Activated CD4-positive, alpha-beta memory T cell treated with anti-CD3 and anti-CD28 coated beads, Interleukin-2, amount 10 ng/mL, durations not matched to agents 7 days and 5 days (primary cell): ENCODE measurements around the gene VAMP1. TPM values are rescaled to one million over a fixed set of nuclear protein-coding genes. Genes with fewer than 3 reads are reported as not detected.
"Not testable (repeated sequence)": the region's sequence is repeated elsewhere in the genome, so short reads cannot be mapped to it uniquely, and the experiment has no call there.

Experiments
- CTCF ChIA-PET: fragments of 350-600 bp; sonication (Branson Sonifier 250); formaldehyde crosslinking; loops from one replicate; lab custom pipeline; 2021; ENCODE audit warnings: antibody characterized with exemption, inconsistent platforms; lab: Charles Lee
- POLR2A ChIA-PET: fragments of 350-600 bp; sonication (Branson Sonifier 250); formaldehyde crosslinking; loops from one replicate; lab custom pipeline; 2021; ENCODE audit warnings: antibody characterized with exemption; lab: Charles Lee
- DNase-seq: peaks from one replicate; pipeline ENCODE4 v3.0.0-alpha.2; 2020
- H3K27ac Mint-ChIP-seq: one replicate; pipeline ENCODE4 v1.8.0; 2021; ENCODE audit warnings: mild to moderate bottlenecking, mixed read lengths
- H3K27me3 Mint-ChIP-seq: one replicate; pipeline ENCODE4 v1.8.0; 2021; ENCODE audit warnings: mixed read lengths
- H3K36me3 Mint-ChIP-seq: one replicate; pipeline ENCODE4 v1.8.0; 2021; ENCODE audit warnings: low read depth, mixed read lengths
- H3K4me1 Mint-ChIP-seq: one replicate; pipeline ENCODE4 v1.8.0; 2021; ENCODE audit warnings: mixed read lengths
- H3K4me3 Mint-ChIP-seq: one replicate; pipeline ENCODE4 v1.8.0; 2021; ENCODE audit warnings: mild to moderate bottlenecking, mixed read lengths
- H3K9me3 Mint-ChIP-seq: one replicate; pipeline ENCODE4 v1.8.0; 2021; ENCODE audit warnings: mixed read lengths
- total RNA-seq, 2 experiments: library from RNA; stranded (reverse); gene quantifications; one replicate each; pipeline ENCODE4 v1.2.3, GENCODE V29; 2021

Gene VAMP1
- total RNA-seq: 10 to 100 TPM; 45.1 to 50.9 TPM

- Mint-ChIP-seq H3K27me3 (peaks cover 8% of the 10 kb centered on the region), H3K4me1 (peaks cover 52% of the 10 kb centered on the region), H3K36me3 (peaks cover 38% of the 10 kb centered on the region), H3K9me3 (no peaks in the 10 kb centered on the region), H3K27ac (peak within 1 kb of the TSS; percentile 88), H3K4me3 (peak within 1 kb of the TSS; percentile 89)
- POLR2A ChIA-PET: interaction anchor here (0.7 to 6.4 kb wide), 40 partner anchors 10 to 638 kb away, joined by 3 to 298 read pairs (median 5); partner anchors contain the start of genes C12orf57, CD27, CDCA3 and COPS7A
- CTCF ChIA-PET: interaction anchor here (0.7 to 2.3 kb wide), 27 partner anchors 9 to 420 kb away, joined by 3 to 13 read pairs (median 4); partner anchors contain the start of genes GAPDH, MRPL51 and TAPBPL
- DNase-seq: peak; percentile 99
Observed at GRCh38 chr12:6470375-6471163, at the start of gene VAMP1. Gene VAMP1, minus strand, starts transcription at chr12:6470677. Its CDS starts 146 bp downstream, at chr12:6470531.

DNA sequence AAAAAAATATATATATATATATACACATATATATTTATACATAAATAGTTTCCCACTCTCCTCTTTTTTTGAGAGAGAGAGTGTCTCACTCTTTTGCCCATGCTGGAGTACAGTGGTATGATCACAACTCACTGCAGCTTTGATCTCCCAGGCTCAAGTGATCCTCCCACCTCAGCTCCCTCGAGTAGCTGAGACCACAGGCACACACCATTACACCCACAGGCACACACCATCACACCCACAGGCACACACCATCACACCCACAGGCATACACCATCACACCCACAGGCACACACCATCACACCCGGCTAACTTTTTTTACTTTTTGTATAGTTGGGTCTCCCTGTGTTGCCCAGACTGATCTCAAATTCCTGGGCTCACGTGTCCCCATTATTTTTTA is 49.7 kb upstream of the VAMP1 start:
- Mint-ChIP-seq H3K4me3 (no peak overlapping the region), H3K9me3 (no peaks in the 10 kb centered on the region), H3K27ac (no peak overlapping the region), H3K4me1 (no peaks in the 10 kb centered on the region), H3K36me3 (peaks cover 73% of the 10 kb centered on the region), H3K27me3 (no peaks in the 10 kb centered on the region)
- ChIA-PET CTCF (no interaction called here), POLR2A (interaction anchor here (1.1 kb wide), 1 partner anchor 27 kb away, joined by 3 read pairs; the partner anchor contains the start of gene MRPL51)
- no peak for DNase-seq

DNA sequence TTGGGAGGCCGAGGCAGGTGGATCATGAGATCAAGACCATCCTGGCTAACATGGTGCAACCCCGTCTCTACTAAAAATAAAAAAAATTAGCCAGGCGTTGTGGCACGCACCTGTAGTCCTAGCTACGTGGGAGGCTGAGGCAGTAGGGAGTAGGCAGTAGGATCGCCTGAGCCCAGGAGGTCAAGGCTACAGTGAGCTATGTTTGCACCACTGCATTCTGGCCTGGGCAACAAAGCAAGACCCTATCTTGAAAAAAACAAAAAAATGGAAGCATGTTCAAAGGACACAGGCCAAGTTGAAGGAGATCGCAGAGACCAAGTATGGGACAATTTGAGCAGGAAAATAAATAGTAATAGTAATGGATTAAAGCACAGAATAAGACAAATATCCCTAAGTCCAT is 37.6 kb upstream of the VAMP1 start:
- Mint-ChIP-seq H3K4me1 (peaks cover 17% of the 10 kb centered on the region), H3K4me3 (no peak overlapping the region), H3K27me3 (no peaks in the 10 kb centered on the region), H3K36me3 (peaks cover 58% of the 10 kb centered on the region), H3K9me3 (no peaks in the 10 kb centered on the region), H3K27ac (peak overlapping the region; percentile 18)
- POLR2A ChIA-PET: no interaction called here
- no peak for DNase-seq
- CTCF ChIA-PET: interaction anchor here (0.6 to 1.4 kb wide), 2 partner anchors 20 to 30 kb away, joined by 3 to 5 read pairs; no protein-coding TSS in a partner anchor

- no peak overlapping the region for H3K27ac Mint-ChIP-seq
- no peaks in the 10 kb centered on the region for H3K9me3 Mint-ChIP-seq
- ChIA-PET CTCF (interaction anchor here (0.6 kb wide), 1 partner anchor 19 kb away, joined by 5 read pairs; no protein-coding TSS in a partner anchor), POLR2A (interaction anchor here (0.6 to 0.7 kb wide), 2 partner anchors 25 to 69 kb away, joined by 3 to 4 read pairs; no protein-coding TSS in a partner anchor)
- peaks cover 52% of the 10 kb centered on the region for H3K36me3 Mint-ChIP-seq
- H3K4me3 Mint-ChIP-seq: no peak overlapping the region
- peaks cover 18% of the 10 kb centered on the region for H3K4me1 Mint-ChIP-seq
- H3K27me3 Mint-ChIP-seq: no peaks in the 10 kb centered on the region
- DNase-seq: no peak
Observed at GRCh38 chr12:6507102-6507998, 36.9 kb upstream of the VAMP1 start.

DNA sequence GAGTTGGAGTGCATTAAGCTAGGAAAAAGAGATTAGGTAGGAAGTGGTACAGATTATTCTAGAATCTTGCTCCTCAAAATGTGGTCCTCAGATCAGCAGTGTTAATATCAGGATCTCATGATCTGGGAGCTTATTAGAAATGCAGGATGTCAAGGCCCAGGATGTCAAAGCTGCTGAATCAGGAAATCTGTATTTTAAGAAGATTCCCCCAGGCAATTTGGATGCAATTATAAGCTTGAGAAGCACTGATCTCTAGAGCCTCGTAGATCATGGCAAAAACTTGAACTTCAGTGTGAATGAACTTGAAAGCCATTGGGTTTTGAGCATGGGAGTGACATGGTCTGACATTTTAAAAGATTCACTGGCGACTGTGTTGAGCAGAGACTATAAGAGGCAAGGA is 30.0 kb upstream of the VAMP1 start:
- no peaks in the 10 kb centered on the region for H3K27me3 Mint-ChIP-seq
- peaks cover 26% of the 10 kb centered on the region for H3K4me1 Mint-ChIP-seq
- no peak overlapping the region for H3K27ac Mint-ChIP-seq
- H3K9me3 Mint-ChIP-seq: no peaks in the 10 kb centered on the region
- no peak for DNase-seq
- CTCF ChIA-PET: interaction anchor here (1.8 to 2.7 kb wide), 2 partner anchors 38 to 77 kb away, joined by 5 to 10 read pairs; no protein-coding TSS in a partner anchor
- POLR2A ChIA-PET: interaction anchor here (0.9 to 2.1 kb wide), 6 partner anchors 9 to 35 kb away, joined by 3 to 9 read pairs (median 4); partner anchors contain the start of genes GAPDH and VAMP1
- peaks cover 37% of the 10 kb centered on the region for H3K36me3 Mint-ChIP-seq
- no peak overlapping the region for H3K4me3 Mint-ChIP-seq

GRCh38 chr12:6497291-6497690 is 26.8 kb upstream of the VAMP1 start:
- CTCF ChIA-PET: interaction anchor here (1.3 to 3.4 kb wide), 2 partner anchors 27 to 41 kb away, joined by 3 to 17 read pairs; partner anchors contain the start of gene VAMP1
- Mint-ChIP-seq H3K27ac (peak overlapping the region; percentile 44), H3K4me1 (peaks cover 35% of the 10 kb centered on the region), H3K36me3 (peaks cover 45% of the 10 kb centered on the region)
- not testable (repeated sequence) for H3K9me3 Mint-ChIP-seq, DNase-seq, H3K4me3 Mint-ChIP-seq, H3K27me3 Mint-ChIP-seq
- POLR2A ChIA-PET: interaction anchor here (1.5 to 10.2 kb wide), 4 partner anchors 27 to 74 kb away, joined by 4 to 163 read pairs (median 33); partner anchors contain the start of genes GAPDH and VAMP1

DNA sequence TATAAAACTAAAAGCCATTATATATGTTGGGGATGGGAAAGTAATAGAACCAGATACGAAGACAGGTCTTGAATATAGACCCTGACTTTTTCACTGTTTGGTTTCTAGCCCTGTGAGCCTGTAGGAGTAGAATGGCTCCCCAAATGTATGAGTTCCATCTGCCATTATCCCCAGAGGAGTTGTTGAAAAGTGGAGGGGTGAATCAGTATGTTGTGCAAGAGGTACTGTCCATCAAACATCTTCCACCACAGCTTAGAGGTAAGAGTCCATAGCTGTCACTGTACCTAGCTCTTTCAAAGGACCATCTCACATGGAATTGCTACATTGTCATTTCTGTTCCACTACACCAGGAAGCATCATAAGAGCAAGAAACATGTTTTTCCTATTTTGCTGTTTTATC is 24.5 kb upstream of the VAMP1 start:
- peak overlapping the region; percentile 98 for H3K27ac Mint-ChIP-seq
- ChIA-PET CTCF (interaction anchor here (0.7 to 3.4 kb wide), 11 partner anchors 10 to 70 kb away, joined by 3 to 17 read pairs (median 4); partner anchors contain the start of genes GAPDH, TAPBPL and VAMP1), POLR2A (interaction anchor here (0.7 to 10.2 kb wide), 11 partner anchors 15 to 160 kb away, joined by 3 to 163 read pairs (median 5); partner anchors contain the start of genes GAPDH, IFFO1, TAPBPL and VAMP1)
- no peaks in the 10 kb centered on the region for H3K27me3 Mint-ChIP-seq
- H3K36me3 Mint-ChIP-seq: peaks cover 58% of the 10 kb centered on the region
- peaks cover 44% of the 10 kb centered on the region for H3K4me1 Mint-ChIP-seq
- DNase-seq: no peak
- H3K9me3 Mint-ChIP-seq: no peaks in the 10 kb centered on the region
- H3K4me3 Mint-ChIP-seq: peak overlapping the region; percentile 96

GRCh38 chr12:6494258-6494743 is 23.8 kb upstream of the VAMP1 start:
- Mint-ChIP-seq H3K36me3 (peaks cover 58% of the 10 kb centered on the region), H3K27ac (peak overlapping the region; percentile 98), H3K4me1 (peaks cover 44% of the 10 kb centered on the region), H3K4me3 (peak overlapping the region; percentile 96), H3K9me3 (no peaks in the 10 kb centered on the region), H3K27me3 (no peaks in the 10 kb centered on the region)
- ChIA-PET POLR2A (interaction anchor here (0.7 to 10.2 kb wide), 12 partner anchors 15 to 230 kb away, joined by 3 to 163 read pairs (median 6); partner anchors contain the start of genes COPS7A, GAPDH, IFFO1 and TAPBPL), CTCF (interaction anchor here (0.6 to 3.4 kb wide), 10 partner anchors 11 to 74 kb away, joined by 3 to 17 read pairs (median 4); partner anchors contain the start of genes GAPDH, NOP2, TAPBPL and VAMP1)
- no peak for DNase-seq

DNA sequence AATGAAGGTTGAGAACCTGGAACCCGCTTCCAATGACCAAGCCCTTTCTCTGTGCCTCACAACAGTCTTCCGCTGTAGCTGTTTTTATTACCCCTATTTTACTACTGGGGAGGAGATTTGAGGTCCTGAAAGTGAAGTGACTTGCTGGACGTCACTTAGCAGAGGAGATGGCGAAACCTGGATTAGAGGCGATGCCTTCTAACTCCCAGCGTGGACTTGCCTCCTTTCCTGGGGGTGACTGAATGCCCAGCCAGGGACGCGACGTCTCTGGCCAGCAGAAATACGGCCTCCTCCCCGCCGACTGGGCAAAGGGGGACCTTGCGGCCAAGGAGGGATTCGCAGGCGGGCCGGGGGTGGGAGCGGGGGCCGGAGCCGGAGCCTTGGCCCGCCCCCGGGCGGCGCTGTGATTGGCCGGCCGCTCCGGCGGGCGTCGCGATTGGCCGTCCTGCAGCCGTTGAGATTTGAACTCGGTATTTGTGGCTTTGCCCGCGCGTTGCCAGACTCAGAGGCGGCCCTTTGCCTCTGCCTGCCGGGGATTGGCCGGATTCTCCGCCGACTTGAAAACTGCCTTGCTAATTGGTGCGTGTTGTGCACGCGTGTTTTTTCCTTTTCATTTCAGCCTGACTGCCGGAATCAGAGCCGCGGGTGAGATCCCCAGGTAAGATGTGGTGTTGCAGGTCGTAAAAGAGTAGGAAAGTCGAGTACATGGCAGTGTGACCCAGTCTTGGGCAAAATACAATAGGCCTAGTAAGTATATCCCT is 23.2 kb upstream of the VAMP1 start, which contains the start of gene NCAPD2:
Gene NCAPD2 (plus strand): TSS at position 606 of the 761 bp plus-strand sequence. CDS start 997 bp downstream, outside the sequence.
- no peaks in the 10 kb centered on the region for H3K9me3 Mint-ChIP-seq
- DNase-seq: peak; percentile 98
- no peaks in the 10 kb centered on the region for H3K27me3 Mint-ChIP-seq
- peak within 1 kb of the TSS; percentile 98 for H3K27ac Mint-ChIP-seq
- POLR2A ChIA-PET: interaction anchor here (0.7 to 10.2 kb wide), 39 partner anchors 10 to 379 kb away, joined by 3 to 163 read pairs (median 4); partner anchors contain the start of genes CD27, CDCA3, COPS7A and GAPDH
- H3K4me1 Mint-ChIP-seq: peaks cover 44% of the 10 kb centered on the region
- peaks cover 53% of the 10 kb centered on the region for H3K36me3 Mint-ChIP-seq
- CTCF ChIA-PET: interaction anchor here (0.6 to 3.4 kb wide), 14 partner anchors 19 to 75 kb away, joined by 3 to 17 read pairs (median 4); partner anchors contain the start of genes GAPDH, NOP2, TAPBPL and VAMP1
- peak within 1 kb of the TSS; percentile 96 for H3K4me3 Mint-ChIP-seq

DNA sequence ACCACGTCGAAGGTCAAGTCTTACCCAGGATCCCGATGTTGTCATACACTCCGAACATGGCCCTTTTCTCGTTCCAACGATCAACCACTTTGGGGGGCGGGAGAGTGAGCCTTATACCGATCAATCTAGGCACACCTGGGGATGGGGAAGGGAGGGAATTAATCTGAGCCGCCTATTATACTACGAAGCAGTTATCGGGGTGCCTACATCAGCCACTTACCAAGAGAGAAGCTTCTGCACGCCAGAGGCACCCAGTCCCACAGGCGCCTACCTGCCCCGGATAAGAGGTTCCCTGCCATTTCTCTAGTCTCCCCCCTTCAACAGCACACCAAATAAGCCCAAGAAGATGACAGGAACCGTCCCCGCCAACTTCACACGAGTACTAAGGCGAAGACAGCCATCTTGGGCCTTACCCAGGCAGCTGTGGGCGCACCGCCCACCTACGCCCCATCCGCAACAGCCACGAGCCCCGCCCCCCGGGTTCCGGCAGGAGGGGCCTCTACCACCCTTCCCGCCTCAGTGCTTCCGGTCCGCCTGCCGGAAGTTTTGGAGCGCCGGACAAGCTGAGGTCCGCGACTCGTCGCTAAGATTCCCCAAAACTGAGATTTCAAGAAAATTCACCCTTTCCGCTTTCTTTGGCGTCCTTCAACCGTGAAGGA is 22.5 kb upstream of the VAMP1 start, which contains the start of gene MRPL51:
Gene MRPL51 (minus strand): TSS at position 425 of the 659 bp plus-strand sequence. CDS start 126 bp downstream, at position 299.
- Mint-ChIP-seq H3K4me1 (peaks cover 40% of the 10 kb centered on the region), H3K27me3 (no peaks in the 10 kb centered on the region), H3K36me3 (peaks cover 48% of the 10 kb centered on the region), H3K9me3 (no peaks in the 10 kb centered on the region), H3K27ac (peak within 1 kb of the TSS; percentile 98), H3K4me3 (peak within 1 kb of the TSS; percentile 96)
- POLR2A ChIA-PET: interaction anchor here (0.6 to 10.2 kb wide), 40 partner anchors 9 to 433 kb away, joined by 3 to 163 read pairs (median 4); partner anchors contain the start of genes CD27, CDCA3, COPS7A and GAPDH
- CTCF ChIA-PET: interaction anchor here (0.7 to 2.2 kb wide), 11 partner anchors 19 to 260 kb away, joined by 3 to 8 read pairs (median 4); partner anchors contain the start of genes GAPDH, MLF2, NOP2 and VAMP1
- DNase-seq: peak; percentile 96
